Gastroesophageal sphincter (tissue), 3 donors: ENCODE measurements around the gene KCNQ1OT1.

Source experiments
- EP300 ChIP-seq: sonication (generic); formaldehyde crosslinking; IDR thresholded peaks from one replicate; pipeline ENCODE4 v1.6.1; 2017; ENCODE audit warnings: antibody characterized with exemption, mild to moderate bottlenecking
- POLR2A ChIP-seq, 2 donors: fragments of 450-650 bp; IDR thresholded peaks; one replicate each; pipeline ENCODE4 v1.6.1; 2017; ENCODE audit warnings: antibody characterized with exemption in 2 of 2, mild to moderate bottlenecking in 2 of 2, moderate library complexity in 1 of 2
- POLR2AphosphoS5 ChIP-seq: sonication (generic); formaldehyde crosslinking; IDR thresholded peaks from one replicate; pipeline ENCODE4 v1.6.1; 2017; ENCODE audit warnings: antibody characterized with exemption
- TF ChIP-seq, protein P1 (sequence below), 4 experiments: fragments of 200-600 bp in 2 of 4; fragments of 450-650 bp in 2 of 4; sonication (generic) in 1 of 4; IDR thresholded peaks; one replicate each; pipeline ENCODE4 v1.5.1; 2017 to 2019; ENCODE audit warnings: antibody characterized with exemption in 4 of 4, mild to moderate bottlenecking in 2 of 4, moderate library complexity in 2 of 4

DNA sequence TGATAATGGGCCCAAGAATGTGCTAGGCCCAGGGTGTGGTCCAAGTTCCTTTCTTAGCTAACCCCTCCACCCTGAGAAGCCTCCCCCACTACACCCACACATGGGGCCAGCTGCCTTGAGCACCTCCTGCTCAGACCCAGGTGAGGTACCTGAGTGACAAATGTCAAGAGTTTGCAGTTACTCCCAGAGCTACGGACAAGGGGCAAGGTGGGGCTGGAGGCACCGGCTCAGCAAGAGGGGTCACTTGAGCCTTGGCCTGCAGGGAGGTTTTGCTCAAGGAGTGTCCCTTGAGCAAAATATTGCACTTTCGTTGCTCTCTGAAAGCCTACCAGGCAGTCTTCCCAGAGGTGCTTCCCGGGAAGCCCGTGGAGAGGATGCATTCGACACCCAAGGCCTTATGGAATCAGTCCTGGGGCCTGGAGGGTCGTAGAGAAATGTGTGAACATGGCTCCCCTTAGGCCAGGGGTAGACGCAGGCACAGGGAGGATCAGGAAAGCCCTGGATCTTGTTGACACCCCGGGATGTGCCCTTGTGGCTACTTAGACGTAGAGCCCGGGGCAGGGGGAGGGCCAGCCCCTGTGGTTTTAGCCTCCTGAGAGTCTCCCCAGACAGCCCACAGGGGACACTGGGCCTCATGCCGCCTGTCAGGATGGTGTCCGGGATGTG is 140.8 kb downstream of the KCNQ1OT1 start:
- TF ChIP-seq EP300, result no peak
- TF ChIP-seq, protein P1, sequence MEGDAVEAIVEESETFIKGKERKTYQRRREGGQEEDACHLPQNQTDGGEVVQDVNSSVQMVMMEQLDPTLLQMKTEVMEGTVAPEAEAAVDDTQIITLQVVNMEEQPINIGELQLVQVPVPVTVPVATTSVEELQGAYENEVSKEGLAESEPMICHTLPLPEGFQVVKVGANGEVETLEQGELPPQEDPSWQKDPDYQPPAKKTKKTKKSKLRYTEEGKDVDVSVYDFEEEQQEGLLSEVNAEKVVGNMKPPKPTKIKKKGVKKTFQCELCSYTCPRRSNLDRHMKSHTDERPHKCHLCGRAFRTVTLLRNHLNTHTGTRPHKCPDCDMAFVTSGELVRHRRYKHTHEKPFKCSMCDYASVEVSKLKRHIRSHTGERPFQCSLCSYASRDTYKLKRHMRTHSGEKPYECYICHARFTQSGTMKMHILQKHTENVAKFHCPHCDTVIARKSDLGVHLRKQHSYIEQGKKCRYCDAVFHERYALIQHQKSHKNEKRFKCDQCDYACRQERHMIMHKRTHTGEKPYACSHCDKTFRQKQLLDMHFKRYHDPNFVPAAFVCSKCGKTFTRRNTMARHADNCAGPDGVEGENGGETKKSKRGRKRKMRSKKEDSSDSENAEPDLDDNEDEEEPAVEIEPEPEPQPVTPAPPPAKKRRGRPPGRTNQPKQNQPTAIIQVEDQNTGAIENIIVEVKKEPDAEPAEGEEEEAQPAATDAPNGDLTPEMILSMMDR (IDR thresholded peaks at IDR 0.05), result no peak
- TF ChIP-seq POLR2AphosphoS5, result no peak
- TF ChIP-seq POLR2A (IDR thresholded peaks at IDR 0.05), result no peak
